ENCODE results near the gene CTNNA3. TPM values are rescaled to one million over a fixed set of nuclear protein-coding genes. Genes with fewer than 3 reads are reported as not detected.

CTNNA3 gene
- total and polyA plus RNA-seq, 7 donors, result under 0.01 to 4.6 (median 2.4) TPM; not detected in 1

GRCh38 chr10:66880826-66881225, 815.2 kb downstream of the CTNNA3 start:
- H3K27me3 ChIP-seq, result no peaks in the 10 kb centered on the region
- TF ChIP-seq POLR2A (IDR thresholded peaks at IDR 0.05) (no peak), POLR2AphosphoS5 (IDR thresholded peaks at IDR 0.05) (no peak)
- intact Hi-C loops (cut with DNase I), result no loop called here
- no peaks in the 10 kb centered on the region for H3K9me3 ChIP-seq
- no peak overlapping the region for H3K4me3 ChIP-seq
- DNase-seq, result no peak
- no peaks in the 10 kb centered on the region for H3K4me1 ChIP-seq
- H3K36me3 ChIP-seq, result no peaks in the 10 kb centered on the region
- 92 to 95% methylated on average over 2 of the region's 2 CpGs for WGBS, 2 donors
- no peak overlapping the region for H3K27ac ChIP-seq

GRCh38 chr10:66880292-66880691, 815.7 kb downstream of the CTNNA3 start:
- H3K36me3 ChIP-seq, result no peaks in the 10 kb centered on the region
- 32 to 44% methylated on average over 1 of the region's 1 CpG for WGBS, 2 donors
- intact Hi-C loops (cut with DNase I), result no loop called here
- no peaks in the 10 kb centered on the region for H3K27me3 ChIP-seq
- no peaks in the 10 kb centered on the region for H3K9me3 ChIP-seq
- TF ChIP-seq EP300 (IDR thresholded peaks at IDR 0.05) (no peak), CTCF (IDR thresholded peaks at IDR 0.05) (no peak), POLR2A (IDR thresholded peaks at IDR 0.05) (no peak), POLR2AphosphoS5 (IDR thresholded peaks at IDR 0.05) (no peak)
- H3K4me3 ChIP-seq, result no peak overlapping the region
- H3K27ac ChIP-seq, result no peak overlapping the region
- no peaks in the 10 kb centered on the region for H3K4me1 ChIP-seq
- DNase-seq, result no peak

- no peaks in the 10 kb centered on the region for H3K27me3 ChIP-seq
- intact Hi-C loops (cut with DNase I), result no loop called here
- H3K4me3 ChIP-seq, result no peak overlapping the region
- H3K27ac ChIP-seq, result no peak overlapping the region
- TF ChIP-seq POLR2A (IDR thresholded peaks at IDR 0.05) (no peak), EP300 (IDR thresholded peaks at IDR 0.05) (no peak), POLR2AphosphoS5 (IDR thresholded peaks at IDR 0.05) (no peak), CTCF (IDR thresholded peaks at IDR 0.05) (no peak)
- no peaks in the 10 kb centered on the region for H3K4me1 ChIP-seq
- DNase-seq, result no peak
- H3K36me3 ChIP-seq, result no peaks in the 10 kb centered on the region
- WGBS, 2 donors, result 20 to 66% methylated on average over 2 of the region's 2 CpGs
- no peaks in the 10 kb centered on the region for H3K9me3 ChIP-seq
Observed at GRCh38 chr10:66877361-66877760, 818.6 kb downstream of the CTNNA3 start.

GRCh38 chr10:66869635-66870034, 826.4 kb downstream of the CTNNA3 start:
- Histone ChIP-seq H3K27ac (no peak overlapping the region), H3K9me3 (no peaks in the 10 kb centered on the region), H3K36me3 (no peaks in the 10 kb centered on the region), H3K4me1 (no peaks in the 10 kb centered on the region), H3K4me3 (no peak overlapping the region), H3K27me3 (no peaks in the 10 kb centered on the region)
- intact Hi-C loops (cut with DNase I), result no loop called here
- no peak for DNase-seq
- no peak for TF ChIP-seq EP300 (IDR thresholded peaks at IDR 0.05)
- TF ChIP-seq CTCF (IDR thresholded peaks at IDR 0.05), result no peak
- no peak for TF ChIP-seq POLR2AphosphoS5 (IDR thresholded peaks at IDR 0.05)

GRCh38 chr10:66862687-66863258, 833.2 kb downstream of the CTNNA3 start:
- peaks cover 0 to 6% (median 0%) of the 10 kb centered on the region in 4 donors for H3K9me3 ChIP-seq
- no peaks in the 10 kb centered on the region for H3K36me3 ChIP-seq
- TF ChIP-seq CTCF (IDR thresholded peaks at IDR 0.05), result no peak
- TF ChIP-seq POLR2A (IDR thresholded peaks at IDR 0.05), result no peak
- TF ChIP-seq EP300 (IDR thresholded peaks at IDR 0.05), result no peak
- TF ChIP-seq POLR2AphosphoS5 (IDR thresholded peaks at IDR 0.05), result no peak
- 77 to 87% methylated on average over 4 of the region's 4 CpGs for WGBS, 2 donors
- H3K27ac ChIP-seq, result no peak overlapping the region
- H3K4me3 ChIP-seq, result no peak overlapping the region
- H3K27me3 ChIP-seq, result no peaks in the 10 kb centered on the region
- intact Hi-C loops (cut with DNase I), result no loop called here
- DNase-seq, result no peak
- H3K4me1 ChIP-seq, result no peaks in the 10 kb centered on the region
